Neural progenitor cell (in vitro differentiated cells): Measurements from ENCODE around the gene PHOSPHO1. TPM values are rescaled to one million over a fixed set of nuclear protein-coding genes. Genes with fewer than 3 reads are reported as not detected.

Experiments used
- DNase-seq: peaks from one replicate; pipeline ENCODE4 v3.0.0-alpha.2; 2016; ENCODE audit warnings: low spot score
- H2AFZ ChIP-seq: fragments of 200-600 bp; sonication (generic); replicated peaks from 2 replicates; pipeline ENCODE4 v1.6.1; 2016; ENCODE audit warnings: antibody characterized with exemption
- H3F3A ChIP-seq: fragments of 200-600 bp; sonication (generic); 2 replicates; pipeline ENCODE4 v1.6.1; 2016; ENCODE audit warnings: antibody characterized with exemption, low read depth
- H3K27ac ChIP-seq: fragments of 200-600 bp; sonication (generic); 2 replicates; pipeline ENCODE4 v1.5.1; 2016; ENCODE audit warnings: mild to moderate bottlenecking
- H3K27me3 ChIP-seq: fragments of 200-600 bp; sonication (generic); 2 replicates; pipeline ENCODE4 v1.6.1; 2016; ENCODE audit warnings: mild to moderate bottlenecking, moderate library complexity
- H3K36me3 ChIP-seq: fragments of 200-600 bp; sonication (generic); 2 replicates; pipeline ENCODE4 v1.5.1; 2016
- H3K4me1 ChIP-seq: fragments of 200-600 bp; sonication (generic); 2 replicates; pipeline ENCODE4 v1.6.1; 2016; ENCODE audit warnings: mixed run types
- H3K4me2 ChIP-seq: fragments of 200-600 bp; sonication (generic); 2 replicates; pipeline ENCODE4 v1.6.1; 2016
- H3K4me3 ChIP-seq: fragments of 200-600 bp; sonication (generic); 2 replicates; pipeline ENCODE4 v1.5.1; 2016
- H3K79me2 ChIP-seq: fragments of 200-600 bp; sonication (generic); 2 replicates; pipeline ENCODE4 v1.6.1; 2016; ENCODE audit warnings: low read depth
- H3K9ac ChIP-seq: fragments of 200-600 bp; sonication (generic); 2 replicates; pipeline ENCODE4 v1.6.1; 2016
- H3K9me3 ChIP-seq: fragments of 200-600 bp; sonication (generic); 2 replicates; pipeline ENCODE4 v1.5.1; 2016; ENCODE audit warnings: low read depth
- H4K20me1 ChIP-seq: fragments of 200-600 bp; sonication (generic); 2 replicates; pipeline ENCODE4 v1.6.1; 2016; ENCODE audit warnings: low read depth
- H3K27ac Mint-ChIP-seq: 3 replicates; pipeline ENCODE4 v1.8.0; 2021; ENCODE audit warnings: mixed read lengths
- H3K27me3 Mint-ChIP-seq: 2 replicates; pipeline ENCODE4 v1.8.0; 2022; ENCODE audit warnings: low read depth, mild to moderate bottlenecking, inconsistent platforms, moderate library complexity, mixed read lengths; ENCODE audit not compliant: insufficient read depth
- H3K36me3 Mint-ChIP-seq: 3 replicates; pipeline ENCODE4 v1.8.0; 2021; ENCODE audit warnings: mixed read lengths
- H3K4me1 Mint-ChIP-seq: 3 replicates; pipeline ENCODE4 v1.8.0; 2021; ENCODE audit warnings: mixed read lengths
- H3K4me3 Mint-ChIP-seq: 3 replicates; pipeline ENCODE4 v1.8.0; 2021; ENCODE audit warnings: mild to moderate bottlenecking, moderate library complexity, mixed read lengths
- H3K9me3 Mint-ChIP-seq: 3 replicates; pipeline ENCODE4 v1.8.0; 2020; ENCODE audit warnings: mixed read lengths
- CTCF ChIP-seq: fragments of 200-600 bp; sonication (generic); IDR thresholded peaks from 2 replicates; pipeline ENCODE4 v1.5.1; 2017; ENCODE audit warnings: antibody characterized with exemption, mild to moderate bottlenecking
- EZH2 ChIP-seq: fragments of 200-600 bp; sonication (generic); IDR thresholded peaks from 2 replicates; pipeline ENCODE4 v1.6.1; 2017; ENCODE audit warnings: antibody characterized with exemption, mild to moderate bottlenecking, moderate library complexity
- EZH2phosphoT487 ChIP-seq: fragments of 200-600 bp; sonication (generic); IDR thresholded peaks from 2 replicates; pipeline ENCODE4 v1.6.1; 2017; ENCODE audit warnings: antibody characterized with exemption
- total RNA-seq: library from RNA; depleted of rRNA; stranded (reverse); fragments of >200 nt; gene quantifications from 2 replicates; pipeline ENCODE4 v1.2.3, GENCODE V29; 2015; ENCODE audit warnings: low replicate concordance

The PHOSPHO1 gene
- total RNA-seq, 1 donor from 2014 or later, result not detected

DNA sequence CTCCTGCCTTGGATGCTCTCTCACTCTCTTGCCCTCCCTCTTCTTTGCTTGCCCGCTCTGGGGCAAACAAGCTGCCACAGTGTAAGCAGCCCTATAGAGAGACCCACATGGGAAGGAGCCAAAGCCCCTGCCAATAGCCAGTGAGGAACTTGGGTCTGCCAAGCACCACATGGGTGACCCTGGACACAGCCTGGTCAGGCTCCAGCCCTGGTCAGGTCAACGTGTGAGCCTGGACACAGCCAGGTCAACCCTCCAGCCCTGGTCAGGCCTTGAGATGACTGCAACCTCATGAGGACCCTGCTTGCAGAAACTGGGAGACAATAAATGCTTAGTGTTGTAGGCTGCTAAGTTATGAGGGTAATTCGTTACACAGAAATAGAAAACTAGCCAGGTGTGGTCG is 14.3 kb upstream of the PHOSPHO1 start:
- Histone ChIP-seq H3K27ac (no peak overlapping the region), H3K4me3 (no peak overlapping the region), H3K27me3 (no peaks in the 10 kb centered on the region), H2AFZ (no peak overlapping the region), H3K79me2 (no peaks in the 10 kb centered on the region), H3K9ac (no peak overlapping the region), H4K20me1 (no peaks in the 10 kb centered on the region), H3K9me3 (no peaks in the 10 kb centered on the region), H3F3A (no peaks in the 10 kb centered on the region), H3K4me2 (no peak overlapping the region), H3K36me3 (no peaks in the 10 kb centered on the region), H3K4me1 (no peaks in the 10 kb centered on the region)
- Mint-ChIP-seq H3K27ac (no peak overlapping the region), H3K4me1 (no peaks in the 10 kb centered on the region), H3K36me3 (no peaks in the 10 kb centered on the region), H3K4me3 (no peak overlapping the region), H3K27me3 (peaks cover 7% of the 10 kb centered on the region), H3K9me3 (no peaks in the 10 kb centered on the region)
- no peak for DNase-seq
- TF ChIP-seq EZH2 (no peak), CTCF (no peak), EZH2phosphoT487 (no peak)

DNA sequence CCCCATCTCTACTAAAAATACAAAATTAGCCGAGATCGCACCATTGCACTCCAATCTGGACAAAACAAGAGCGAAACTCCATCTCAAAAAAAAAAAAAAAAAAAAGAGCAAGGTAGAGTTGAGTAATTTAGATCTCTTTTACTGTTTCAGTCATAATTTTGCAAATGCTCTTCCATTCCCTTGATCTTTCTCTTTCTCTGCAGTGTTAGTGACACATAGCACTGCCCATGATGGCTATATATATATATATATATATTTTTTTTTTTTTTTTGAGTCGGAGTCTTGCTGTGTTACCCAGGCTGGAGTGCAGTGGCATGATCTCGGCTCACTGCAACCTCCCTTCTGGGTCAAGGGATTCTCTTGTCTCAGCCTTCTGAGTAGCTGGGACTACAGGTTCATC is 12.2 kb upstream of the PHOSPHO1 start:
- Histone ChIP-seq H3K27ac (no peak overlapping the region), H3K4me2 (no peak overlapping the region), H3F3A (no peaks in the 10 kb centered on the region), H3K36me3 (no peaks in the 10 kb centered on the region), H3K4me3 (no peak overlapping the region), H3K4me1 (no peaks in the 10 kb centered on the region), H4K20me1 (no peaks in the 10 kb centered on the region), H3K9ac (no peak overlapping the region), H3K27me3 (no peaks in the 10 kb centered on the region), H2AFZ (no peak overlapping the region), H3K79me2 (no peaks in the 10 kb centered on the region), H3K9me3 (no peaks in the 10 kb centered on the region)
- no peak overlapping the region for H3K27ac Mint-ChIP-seq
- H3K9me3 Mint-ChIP-seq, result no peaks in the 10 kb centered on the region
- H3K36me3 Mint-ChIP-seq, result no peaks in the 10 kb centered on the region
- H3K27me3 Mint-ChIP-seq, result peaks cover 8% of the 10 kb centered on the region
- DNase-seq, result no peak
- no peaks in the 10 kb centered on the region for H3K4me1 Mint-ChIP-seq
- H3K4me3 Mint-ChIP-seq, result no peak overlapping the region
- TF ChIP-seq CTCF (no peak), EZH2 (no peak), EZH2phosphoT487 (no peak)

- no peaks in the 10 kb centered on the region for H3K36me3 Mint-ChIP-seq
- H4K20me1 ChIP-seq, result no peaks in the 10 kb centered on the region
- no peaks in the 10 kb centered on the region for H3F3A ChIP-seq
- H3K4me3 Mint-ChIP-seq, result no peak overlapping the region
- no peak overlapping the region for H3K4me3 ChIP-seq
- TF ChIP-seq CTCF, result no peak
- no peak for TF ChIP-seq EZH2phosphoT487
- TF ChIP-seq EZH2, result no peak
- H3K4me1 ChIP-seq, result no peaks in the 10 kb centered on the region
- H3K27me3 ChIP-seq, result no peaks in the 10 kb centered on the region
- no peaks in the 10 kb centered on the region for H3K9me3 Mint-ChIP-seq
- no peak overlapping the region for H3K27ac Mint-ChIP-seq
- no peak overlapping the region for H3K27ac ChIP-seq
- H3K27me3 Mint-ChIP-seq, result peaks cover 3% of the 10 kb centered on the region
- H3K9ac ChIP-seq, result no peak overlapping the region
- H3K4me1 Mint-ChIP-seq, result no peaks in the 10 kb centered on the region
- DNase-seq, result no peak
- no peak overlapping the region for H3K4me2 ChIP-seq
- no peaks in the 10 kb centered on the region for H3K9me3 ChIP-seq
- H3K79me2 ChIP-seq, result no peaks in the 10 kb centered on the region
- no peak overlapping the region for H2AFZ ChIP-seq
- no peaks in the 10 kb centered on the region for H3K36me3 ChIP-seq
Observed at GRCh38 chr17:49241692-49242397, 11.3 kb upstream of the PHOSPHO1 start.
